Measurements from ENCODE around the gene FGG. TPM values are rescaled to one million over a fixed set of nuclear protein-coding genes. Genes with fewer than 3 reads are reported as not detected.

FGG gene
- total and polyA plus RNA-seq, 10 of the 15 experiments (the other 5 are each of a cell fraction or from before 2014, with no cell fraction given) = 1.8 TPM; not detected in 9

GRCh38 chr4:154658680-154659405, 46.4 kb upstream of the FGG start:
- ChIA-PET SMC1A (ENCODE audit: uncharacterized antibody, unreplicated experiment) (no interaction called here), CTCF (no interaction called here)
- TF ChIP-seq CHD4 (IDR thresholded peaks at IDR 0.05) = no peak
- TF ChIP-seq HDAC6 (IDR thresholded peaks at IDR 0.05; ENCODE audit: unreplicated experiment) = no peak
- no peak for TF ChIP-seq ZNF24 (IDR thresholded peaks at IDR 0.05)
- no peak for TF ChIP-seq PAX8 (IDR thresholded peaks at IDR 0.05)
- TF ChIP-seq TAF1 (IDR thresholded peaks at IDR 0.05; ENCODE audit: borderline replicate concordance, low read depth, low read length) = no peak
- TF ChIP-seq SUZ12 (IDR thresholded peaks at IDR 0.05; ENCODE audit: unreplicated experiment) = no peak
- TF ChIP-seq ZSCAN29 (IDR thresholded peaks at IDR 0.05) = no peak
- no peak for TF ChIP-seq CEBPB (IDR thresholded peaks at IDR 0.05; ENCODE audit: borderline replicate concordance in 1 of 2, low read depth in 2 of 2, low read length in 2 of 2)
- no peak for TF ChIP-seq TCF7 (IDR thresholded peaks at IDR 0.05; ENCODE audit: borderline replicate concordance)
- no peak for TF ChIP-seq ATF7 (IDR thresholded peaks at IDR 0.05; ENCODE audit: low read depth)
- no peak for TF ChIP-seq MTA2 (IDR thresholded peaks at IDR 0.05; ENCODE audit: low read depth)
- no peak for TF ChIP-seq CBX3 (IDR thresholded peaks at IDR 0.05; ENCODE audit: borderline replicate concordance, low read depth)
- no peak for TF ChIP-seq RAD51 (IDR thresholded peaks at IDR 0.05)
- no peak for TF ChIP-seq HCFC1 (IDR thresholded peaks at IDR 0.05; ENCODE audit: low read length)
- TF ChIP-seq ATF2 (IDR thresholded peaks at IDR 0.05; ENCODE audit: low read length) = no peak
- TF ChIP-seq, protein P1, sequence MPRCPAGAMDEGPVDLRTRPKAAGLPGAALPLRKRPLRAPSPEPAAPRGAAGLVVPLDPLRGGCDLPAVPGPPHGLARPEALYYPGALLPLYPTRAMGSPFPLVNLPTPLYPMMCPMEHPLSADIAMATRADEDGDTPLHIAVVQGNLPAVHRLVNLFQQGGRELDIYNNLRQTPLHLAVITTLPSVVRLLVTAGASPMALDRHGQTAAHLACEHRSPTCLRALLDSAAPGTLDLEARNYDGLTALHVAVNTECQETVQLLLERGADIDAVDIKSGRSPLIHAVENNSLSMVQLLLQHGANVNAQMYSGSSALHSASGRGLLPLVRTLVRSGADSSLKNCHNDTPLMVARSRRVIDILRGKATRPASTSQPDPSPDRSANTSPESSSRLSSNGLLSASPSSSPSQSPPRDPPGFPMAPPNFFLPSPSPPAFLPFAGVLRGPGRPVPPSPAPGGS (IDR thresholded peaks at IDR 0.05; ENCODE audit: borderline replicate concordance, insufficient read depth, low read depth, low read length, poor library complexity, severe bottlenecking) = no peak

More at GRCh38 chr4:154658680-154659405, 46.4 kb upstream of the FGG start:
- no peaks in the 10 kb centered on the region for H3K4me1 ChIP-seq (ENCODE audit: control insufficient read depth, insufficient read depth, low read length)
- BruUV-seq (replicated peaks) = no TSS peak
- no peaks in the 10 kb centered on the region for H3K79me2 ChIP-seq (ENCODE audit: control insufficient read depth, insufficient read depth, low read length)
- 61% methylated on average over 11 of the region's 11 CpGs for WGBS (ENCODE audit: insufficient coverage, insufficient replicate concordance, low lambda C conversion rate, missing lambda C conversion rate)
- FAIRE-seq (no peak), ATAC-seq (no peak), DNase-seq (ENCODE audit: low read depth, low spot score) (no peak)
- no peak overlapping the region for H3K4me2 ChIP-seq (ENCODE audit: control insufficient read depth, insufficient read depth)
- ChIA-PET RAD21 (ENCODE audit: unreplicated experiment) (no interaction called here), POLR2A (no interaction called here)
- H3K27me3 ChIP-seq (replicated peaks in 1 of 2; ENCODE audit: control insufficient read depth in 2 of 2, insufficient read depth in 2 of 2, low read length in 1 of 2) = no peaks in the 10 kb centered on the region
- H3K27ac ChIP-seq (ENCODE audit: control insufficient read depth, insufficient read depth) = no peak overlapping the region
- no peaks in the 10 kb centered on the region for H4K20me1 ChIP-seq (ENCODE audit: control insufficient read depth, insufficient read depth)
- no peak overlapping the region for H2AFZ ChIP-seq (ENCODE audit: control insufficient read depth, low read depth, low read length)
- H3K9me3 ChIP-seq (replicated peaks; ENCODE audit: control insufficient read depth, insufficient read depth, low read length) = no peaks in the 10 kb centered on the region
- no peak overlapping the region for H3K4me3 ChIP-seq
- no peaks in the 10 kb centered on the region for H3K36me3 ChIP-seq (ENCODE audit: control insufficient read depth in 2 of 2, insufficient read depth in 2 of 2, low read length in 1 of 2)
- H3K9ac ChIP-seq (ENCODE audit: control insufficient read depth, insufficient read depth, low read length) = no peak overlapping the region
- intact Hi-C loops (cut with micrococcal nuclease; ENCODE audit: unreplicated experiment) (no loop called here), in situ Hi-C loops (cut with MboI) (no loop called here)

Measured in GM12878 (cell line).